Measurements from ENCODE around the gene AKAP1. TPM values are rescaled to one million over a fixed set of nuclear protein-coding genes. Genes with fewer than 3 reads are reported as not detected.

Gene AKAP1, protein sequence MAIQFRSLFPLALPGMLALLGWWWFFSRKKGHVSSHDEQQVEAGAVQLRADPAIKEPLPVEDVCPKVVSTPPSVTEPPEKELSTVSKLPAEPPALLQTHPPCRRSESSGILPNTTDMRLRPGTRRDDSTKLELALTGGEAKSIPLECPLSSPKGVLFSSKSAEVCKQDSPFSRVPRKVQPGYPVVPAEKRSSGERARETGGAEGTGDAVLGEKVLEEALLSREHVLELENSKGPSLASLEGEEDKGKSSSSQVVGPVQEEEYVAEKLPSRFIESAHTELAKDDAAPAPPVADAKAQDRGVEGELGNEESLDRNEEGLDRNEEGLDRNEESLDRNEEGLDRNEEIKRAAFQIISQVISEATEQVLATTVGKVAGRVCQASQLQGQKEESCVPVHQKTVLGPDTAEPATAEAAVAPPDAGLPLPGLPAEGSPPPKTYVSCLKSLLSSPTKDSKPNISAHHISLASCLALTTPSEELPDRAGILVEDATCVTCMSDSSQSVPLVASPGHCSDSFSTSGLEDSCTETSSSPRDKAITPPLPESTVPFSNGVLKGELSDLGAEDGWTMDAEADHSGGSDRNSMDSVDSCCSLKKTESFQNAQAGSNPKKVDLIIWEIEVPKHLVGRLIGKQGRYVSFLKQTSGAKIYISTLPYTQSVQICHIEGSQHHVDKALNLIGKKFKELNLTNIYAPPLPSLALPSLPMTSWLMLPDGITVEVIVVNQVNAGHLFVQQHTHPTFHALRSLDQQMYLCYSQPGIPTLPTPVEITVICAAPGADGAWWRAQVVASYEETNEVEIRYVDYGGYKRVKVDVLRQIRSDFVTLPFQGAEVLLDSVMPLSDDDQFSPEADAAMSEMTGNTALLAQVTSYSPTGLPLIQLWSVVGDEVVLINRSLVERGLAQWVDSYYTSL
- total RNA-seq (2022; extraction: Qiagen RNA extraction): 46.8 to 60.2 TPM (median 54.6 TPM) in 5 replicates

DNA sequence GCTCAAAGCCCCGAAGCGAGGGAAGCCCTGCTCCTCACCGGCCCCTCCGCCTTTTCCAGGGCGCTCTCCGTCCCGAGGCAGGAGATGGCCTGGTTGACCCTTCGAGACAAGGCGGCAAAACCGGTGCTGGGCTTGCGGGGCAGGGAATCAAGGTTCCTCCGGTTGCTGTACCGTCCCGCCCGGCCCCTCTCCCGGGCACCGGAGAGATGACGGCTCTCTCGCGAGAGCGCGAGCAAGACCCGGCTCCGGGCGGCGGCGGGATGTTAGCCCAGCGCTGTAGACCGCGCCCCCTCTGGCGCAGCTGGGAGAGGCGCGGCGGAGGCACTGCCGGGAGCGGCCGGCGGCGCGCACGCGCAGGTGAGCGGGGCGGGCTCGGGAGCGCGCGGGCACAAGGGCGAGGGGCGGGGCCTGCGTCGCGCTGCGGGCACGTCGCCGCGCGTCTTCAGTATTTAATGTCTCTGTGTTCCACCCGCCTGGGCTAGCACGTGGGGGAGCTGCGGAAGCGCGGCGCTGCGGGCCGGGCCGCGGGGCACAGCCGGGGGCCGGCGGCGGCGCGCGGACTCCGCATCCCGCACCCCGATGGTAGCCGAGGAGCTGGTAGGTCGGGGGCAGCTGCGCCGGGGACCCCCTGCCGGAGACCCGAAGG, at the start of gene AKAP1:
Gene AKAP1 (plus strand): TSS at position 445 of the 646 bp plus-strand sequence. CDS start 20,219 bp downstream, outside the sequence.

Other genes starting within 250 kb of the AKAP1 start
- 63.1 to 69.0 TPM (median 66.2 TPM) in 5 replicates for gene TRIM25, start 171.2 kb upstream of the AKAP1 start, total RNA-seq (2022; extraction: Qiagen RNA extraction)
- gene COIL, start 124.2 kb upstream of the AKAP1 start, total RNA-seq (2022; extraction: Qiagen RNA extraction): 16.4 to 21.4 TPM (median 17.0 TPM) in 5 replicates
- 38.2 to 43.9 TPM (median 40.8 TPM) in 5 replicates for gene SCPEP1, start 107.1 kb upstream of the AKAP1 start, total RNA-seq (2022; extraction: Qiagen RNA extraction)
- 36.1 to 49.3 TPM (median 42.8 TPM) in 5 replicates for gene MSI2, start 171.3 kb downstream of the AKAP1 start, total RNA-seq (2022; extraction: Qiagen RNA extraction)

Measured in A549 treated with CORT108297 at 1 μM for 4 hours (cell line).